DMS 273 treated with DMSO at 0.1 percent for 48 hours (cell line): Measurements from ENCODE around the gene FXN.
"Not testable (repeated sequence)": the region's sequence is repeated elsewhere in the genome, so short reads cannot be mapped to it uniquely, and the experiment has no call there.

ENCODE experiments used
- DNase-seq: peaks from one replicate; lab custom pipeline; 2025; lab: John Stamatoyannopoulos, UW

Gene FXN

GRCh38 chr9:69035438-69036308 is at the start of gene FXN:
TSS of gene FXN (plus strand) at chr9:69035752. CDS start at chr9:69035783, 31 bp downstream.
- peak; percentile 25 for DNase-seq

GRCh38 chr9:68986949-68987348 is 48.6 kb upstream of the FXN start:
- DNase-seq, result not testable (repeated sequence)

- DNase-seq, result no peak
These were observed 44.1 kb upstream of the FXN start for GRCh38 chr9:68991457-68991856.

GRCh38 chr9:68995776-68996175 is 39.8 kb upstream of the FXN start:
- DNase-seq, result no peak

- no peak for DNase-seq
These were observed 39.1 kb upstream of the FXN start for GRCh38 chr9:68996462-68996861.

- DNase-seq, result no peak
These were observed 37.9 kb upstream of the FXN start for GRCh38 chr9:68997666-68998065.

- DNase-seq, result no peak
These were observed 37.2 kb upstream of the FXN start for GRCh38 chr9:68998385-68998784.

GRCh38 chr9:68998812-68999211 is 36.7 kb upstream of the FXN start:
- no peak for DNase-seq

- DNase-seq, result peak; percentile 25
These were observed 36.0 kb upstream of the FXN start for GRCh38 chr9:68999393-69000105.

GRCh38 chr9:69001921-69002320 is 33.6 kb upstream of the FXN start:
- DNase-seq, result no peak

GRCh38 chr9:69003051-69003450 is 32.5 kb upstream of the FXN start:
- no peak for DNase-seq

- no peak for DNase-seq
These were observed 30.7 kb upstream of the FXN start for GRCh38 chr9:69004836-69005235.

- no peak for DNase-seq
These were observed 25.8 kb upstream of the FXN start for GRCh38 chr9:69009708-69010107.

- DNase-seq, result no peak
These were observed 22.7 kb upstream of the FXN start for GRCh38 chr9:69012696-69013381.

- no peak for DNase-seq
These were observed 22.2 kb upstream of the FXN start for GRCh38 chr9:69013382-69013727.

GRCh38 chr9:69014013-69014412 is 21.5 kb upstream of the FXN start, which contains the start of gene PRKACG:
TSS of gene PRKACG (minus strand) at chr9:69014113. CDS start at chr9:69014092, 21 bp downstream.
- no peak for DNase-seq

GRCh38 chr9:69016191-69017096 is 19.1 kb upstream of the FXN start:
- DNase-seq, result no peak

GRCh38 chr9:69018737-69019136 is 16.8 kb upstream of the FXN start:
- DNase-seq, result no peak

GRCh38 chr9:69019808-69020207 is 15.7 kb upstream of the FXN start:
- no peak for DNase-seq

GRCh38 chr9:69020301-69021145 is 15.0 kb upstream of the FXN start:
- DNase-seq, result no peak

GRCh38 chr9:69023650-69024049 is 11.9 kb upstream of the FXN start:
- DNase-seq, result no peak
